Coronary artery (tissue), 2 donors: ENCODE results near the gene HLA-DPA1.

ENCODE experiments used
- DNase-seq: peaks from one replicate; pipeline ENCODE4 v3.0.0-alpha.2; 2017; ENCODE audit warnings: low spot score
- H3K27ac ChIP-seq, 2 donors: fragments of 200-600 bp; sonication (generic); one replicate each; pipeline ENCODE4 v1.5.1; 2016 to 2019
- H3K4me3 ChIP-seq: fragments of 200-600 bp; sonication (generic); 2 replicates; pipeline ENCODE4 v1.5.1; 2016; ENCODE audit warnings: mild to moderate bottlenecking, moderate library complexity
- TF ChIP-seq, protein P1 (sequence below): fragments of 200-600 bp; sonication (generic); IDR thresholded peaks from one replicate; pipeline ENCODE4 v1.5.1; 2019; ENCODE audit warnings: antibody characterized with exemption

The HLA-DPA1 gene

DNA sequence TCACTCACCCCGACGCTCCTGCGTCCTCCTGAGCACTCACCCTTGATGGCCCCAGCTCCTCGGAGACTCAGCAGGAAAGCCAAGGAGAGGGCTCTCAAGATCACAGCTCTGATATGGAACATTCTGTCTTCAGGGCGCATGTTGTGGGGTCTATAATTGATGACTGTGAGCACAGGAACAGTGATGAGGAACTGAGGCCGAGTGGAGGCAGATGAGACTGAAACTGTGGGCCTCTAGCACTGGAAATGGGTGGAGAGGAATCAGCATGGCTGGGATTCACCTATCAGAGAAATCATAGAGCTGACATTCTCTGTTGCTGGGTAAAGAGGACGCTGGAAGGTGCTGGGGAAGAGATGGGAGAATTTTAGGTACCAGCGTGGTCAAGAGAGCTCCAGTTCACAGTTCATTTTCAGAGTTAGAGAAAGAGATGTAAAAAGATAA lies at the start of gene HLA-DPA1:
TSS of gene HLA-DPA1 (minus strand) at position 219 of the 441 bp plus-strand sequence.
- TF ChIP-seq, protein P1, sequence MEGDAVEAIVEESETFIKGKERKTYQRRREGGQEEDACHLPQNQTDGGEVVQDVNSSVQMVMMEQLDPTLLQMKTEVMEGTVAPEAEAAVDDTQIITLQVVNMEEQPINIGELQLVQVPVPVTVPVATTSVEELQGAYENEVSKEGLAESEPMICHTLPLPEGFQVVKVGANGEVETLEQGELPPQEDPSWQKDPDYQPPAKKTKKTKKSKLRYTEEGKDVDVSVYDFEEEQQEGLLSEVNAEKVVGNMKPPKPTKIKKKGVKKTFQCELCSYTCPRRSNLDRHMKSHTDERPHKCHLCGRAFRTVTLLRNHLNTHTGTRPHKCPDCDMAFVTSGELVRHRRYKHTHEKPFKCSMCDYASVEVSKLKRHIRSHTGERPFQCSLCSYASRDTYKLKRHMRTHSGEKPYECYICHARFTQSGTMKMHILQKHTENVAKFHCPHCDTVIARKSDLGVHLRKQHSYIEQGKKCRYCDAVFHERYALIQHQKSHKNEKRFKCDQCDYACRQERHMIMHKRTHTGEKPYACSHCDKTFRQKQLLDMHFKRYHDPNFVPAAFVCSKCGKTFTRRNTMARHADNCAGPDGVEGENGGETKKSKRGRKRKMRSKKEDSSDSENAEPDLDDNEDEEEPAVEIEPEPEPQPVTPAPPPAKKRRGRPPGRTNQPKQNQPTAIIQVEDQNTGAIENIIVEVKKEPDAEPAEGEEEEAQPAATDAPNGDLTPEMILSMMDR, result no peak
- Histone ChIP-seq H3K4me3 (peak within 1 kb of the TSS; percentile 64), H3K27ac (peak within 1 kb of the TSS in 1 of 2 donors; percentile 76)
- DNase-seq, result no peak

DNA sequence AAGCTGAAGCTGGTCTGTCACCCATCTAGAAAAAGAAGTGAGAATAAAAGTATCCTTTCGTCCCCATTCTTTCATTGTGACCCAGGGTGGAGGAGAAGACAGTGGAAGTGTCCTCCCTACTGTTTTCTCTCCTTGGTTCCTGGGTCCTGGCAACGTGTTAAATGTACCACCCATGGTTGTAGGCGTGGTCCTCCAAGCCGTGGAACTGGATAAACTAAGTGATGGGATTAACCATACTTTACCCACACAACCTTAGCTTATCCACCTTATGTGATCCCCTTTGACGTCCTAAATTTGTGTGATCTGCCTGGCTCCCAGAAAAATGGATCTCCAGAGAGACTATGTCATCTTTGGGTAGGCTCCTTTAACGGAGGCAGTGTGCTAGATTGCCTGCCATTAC lies 49.7 kb upstream of the HLA-DPA1 start:
- no peak overlapping the region for H3K27ac ChIP-seq
- DNase-seq, result no peak
- H3K4me3 ChIP-seq, result no peak overlapping the region
- TF ChIP-seq, protein P1, result no peak

DNA sequence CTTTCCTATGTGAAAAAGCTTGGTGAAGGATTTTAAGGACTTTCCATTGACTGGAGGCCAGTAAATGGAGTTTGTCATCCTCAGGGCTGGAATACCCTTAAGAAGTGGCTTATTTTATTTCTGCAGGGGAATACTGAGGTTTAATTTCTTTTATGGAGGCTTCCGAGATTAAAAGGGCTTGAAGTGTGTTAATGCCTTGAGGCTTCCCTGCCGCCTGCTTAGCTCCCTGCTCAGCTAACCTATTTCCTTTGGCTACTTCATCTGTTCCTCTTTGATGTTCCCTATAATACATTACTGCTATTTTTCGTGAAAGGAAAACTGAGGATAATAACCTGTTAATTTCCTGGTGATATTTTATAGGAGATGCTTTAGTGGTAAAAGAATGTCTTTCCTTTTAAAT lies 46.6 kb upstream of the HLA-DPA1 start:
- H3K27ac ChIP-seq, result no peak overlapping the region
- no peak overlapping the region for H3K4me3 ChIP-seq
- TF ChIP-seq, protein P1, result no peak
- no peak for DNase-seq

DNA sequence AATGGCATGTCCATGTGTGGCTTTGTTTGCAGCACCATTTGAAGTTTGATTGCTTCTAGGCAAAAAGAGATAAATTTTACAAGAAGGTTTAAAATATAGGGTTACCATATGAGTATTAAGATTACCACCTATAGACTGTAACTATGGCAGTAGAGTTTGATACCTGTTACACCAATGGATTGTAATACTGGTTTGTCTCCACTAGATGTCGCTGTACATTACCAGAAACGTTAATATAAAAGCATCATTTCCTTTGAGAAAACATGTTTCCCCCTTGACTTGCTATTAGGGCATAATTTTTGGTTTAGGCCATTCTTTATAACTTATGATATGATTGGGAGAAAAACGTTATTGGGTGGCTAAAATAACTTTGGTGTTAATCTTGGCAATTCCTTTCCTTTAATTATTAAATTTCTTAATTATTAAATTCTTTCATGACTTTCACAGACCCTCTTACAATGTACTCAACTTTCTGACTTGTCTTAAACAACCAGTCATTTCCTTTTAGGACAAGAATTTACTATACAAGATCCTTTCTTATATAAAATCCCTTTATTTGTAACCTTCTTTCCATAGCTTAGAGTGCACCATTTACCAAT lies 45.2 kb upstream of the HLA-DPA1 start:
- no peak overlapping the region for H3K4me3 ChIP-seq
- DNase-seq, result no peak
- no peak overlapping the region for H3K27ac ChIP-seq
- TF ChIP-seq, protein P1, result peak; percentile 74

DNA sequence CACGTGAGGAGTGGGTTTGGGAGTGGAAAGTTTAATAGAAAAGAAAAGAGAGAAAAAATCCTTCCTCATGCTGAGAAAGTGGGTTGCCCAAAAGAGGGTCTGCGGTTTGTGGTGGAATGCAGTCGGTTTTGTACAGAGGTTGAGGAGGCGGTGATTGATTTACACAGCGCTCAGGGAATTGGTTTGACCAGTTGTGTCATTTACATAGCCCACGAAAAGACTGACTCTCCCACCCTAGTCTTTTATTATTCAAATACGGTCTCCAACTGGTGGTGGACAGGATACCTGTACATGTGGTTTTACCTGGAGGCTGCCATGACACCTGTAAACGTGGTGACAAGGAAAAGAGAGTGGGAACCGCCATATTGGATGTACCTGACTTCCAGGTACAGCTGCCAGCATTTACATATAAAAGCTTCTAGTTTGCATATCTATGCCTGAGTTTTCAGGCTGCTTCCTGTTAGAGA lies 44.4 kb upstream of the HLA-DPA1 start:
- TF ChIP-seq, protein P1, result no peak
- H3K4me3 ChIP-seq, result no peak overlapping the region
- no peak overlapping the region for H3K27ac ChIP-seq
- no peak for DNase-seq

DNA sequence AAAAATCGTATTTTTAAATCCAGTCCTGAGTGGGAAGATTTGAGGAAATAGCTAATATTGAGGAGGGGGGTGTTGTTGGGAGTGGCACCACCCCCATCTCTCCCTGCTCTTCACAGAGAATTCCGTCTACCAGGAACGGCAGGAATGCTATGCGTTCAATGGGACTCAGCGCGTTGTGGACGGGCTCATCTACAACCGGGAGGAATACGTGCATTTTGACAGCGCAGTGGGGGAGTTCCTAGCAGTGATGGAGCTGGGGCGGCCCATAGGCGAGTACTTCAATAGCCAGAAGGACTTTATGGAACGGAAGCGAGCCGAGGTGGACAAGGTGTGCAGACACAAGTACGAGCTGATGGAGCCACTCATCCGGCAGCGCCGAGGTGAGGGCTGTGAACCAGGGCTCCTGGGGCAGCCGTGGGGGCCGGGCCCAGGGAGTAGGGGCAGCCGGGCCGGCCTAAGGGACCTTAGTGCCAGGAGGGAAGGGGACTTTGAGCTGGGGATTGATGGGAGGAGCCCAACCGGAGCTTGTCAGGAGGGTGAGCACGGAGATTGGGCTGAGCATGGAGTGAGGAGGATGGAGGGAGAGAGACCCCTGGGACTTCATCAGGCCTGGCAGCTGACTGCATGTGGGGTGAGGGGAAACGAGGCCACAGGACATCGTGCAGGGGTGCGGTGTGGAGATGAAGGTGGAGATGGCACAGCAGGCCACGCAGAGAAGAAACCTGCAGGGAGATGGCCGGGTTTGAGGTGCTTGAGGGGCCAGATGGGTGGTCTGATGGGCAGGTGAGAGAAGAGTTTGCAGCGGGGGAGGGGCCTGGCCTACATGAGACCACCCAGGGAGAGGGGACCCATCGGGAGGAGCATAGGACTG lies 43.6 kb upstream of the HLA-DPA1 start:
- no peak for DNase-seq
- H3K27ac ChIP-seq, result no peak overlapping the region
- TF ChIP-seq, protein P1, result no peak
- no peak overlapping the region for H3K4me3 ChIP-seq

DNA sequence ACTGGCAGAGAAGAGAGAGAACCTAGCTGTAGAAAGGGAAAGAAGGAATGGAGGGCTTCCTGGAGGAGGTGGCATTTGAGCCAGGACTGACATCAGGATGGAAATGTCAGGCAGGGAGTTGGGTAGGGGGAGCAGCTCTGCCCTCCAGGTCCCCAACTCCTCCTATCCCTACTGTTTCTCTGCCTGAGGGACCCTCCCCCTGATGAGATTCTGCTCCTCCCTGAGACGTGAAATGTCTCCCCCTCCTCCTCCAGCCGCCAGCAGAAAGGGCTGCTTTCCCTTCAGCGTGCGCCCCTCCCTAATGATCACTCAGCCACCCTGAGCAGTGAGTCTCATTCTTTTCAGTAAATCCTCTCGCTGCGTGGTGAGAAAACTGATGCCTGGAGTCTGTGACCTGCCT lies 43.0 kb upstream of the HLA-DPA1 start:
- DNase-seq, result no peak
- no peak overlapping the region for H3K27ac ChIP-seq
- H3K4me3 ChIP-seq, result no peak overlapping the region
- TF ChIP-seq, protein P1, result no peak
